HEK293 (cell line): ENCODE data around the gene CIC.

ENCODE experiments used
- CTCF ChIP-seq: fragments of 450-650 bp; formaldehyde crosslinking; IDR thresholded peaks from 2 replicates; pipeline ENCODE4 v1.5.1; 2016; ENCODE audit warnings: missing biosample characterization, missing genetic modification characterization
- ZNF121 ChIP-seq: fragments of 450-650 bp; formaldehyde crosslinking; IDR thresholded peaks from 2 replicates; pipeline ENCODE4 v1.5.1; 2016; ENCODE audit warnings: missing biosample characterization, missing genetic modification characterization
- ZNF174 ChIP-seq: fragments of 450-650 bp; formaldehyde crosslinking; IDR thresholded peaks from 2 replicates; pipeline ENCODE4 v1.5.0; 2017; ENCODE audit warnings: missing biosample characterization, mild to moderate bottlenecking, missing genetic modification characterization

- TF ChIP-seq ZNF174 (tag by site-specific recombination) (no peak), CTCF (tag by site-specific recombination) (no peak), ZNF121 (tag by site-specific recombination) (no peak)
These were observed 13.8 kb downstream of the CIC start for GRCh38 chr19:42282819-42283187.
